Adrenal gland (tissue), 12 donors: ENCODE data around the gene SREBF2. TPM values are rescaled to one million over a fixed set of nuclear protein-coding genes. Genes with fewer than 3 reads are reported as not detected.

Experiments
- DNase-seq, 7 donors: peaks; one replicate each; pipeline ENCODE4 v3.0.0-alpha.2; 2019 to 2020
- H3K27ac ChIP-seq, 5 donors: fragments of 200-600 bp; sonication (generic) in 4 of 5; 1 replicate in 3 of 5; 2 replicates in 2 of 5; pipeline versions ENCODE4 v1.5.1 to v1.8.0; 2016 to 2020; ENCODE audit warnings: mild to moderate bottlenecking in 1 of 5
- H3K27me3 ChIP-seq: fragments of 200-600 bp; 2 replicates; pipeline ENCODE4 v1.8.0; 2021
- H3K36me3 ChIP-seq, 2 donors: fragments of 200-600 bp; replicated peaks in 1 of 2; 1 replicate in 1 of 2; 2 replicates in 1 of 2; pipeline versions ENCODE4 v1.5.1 to v1.8.0; 2018 to 2022
- H3K4me1 ChIP-seq, 2 donors: fragments of 200-600 bp; replicated peaks in 1 of 2; 1 replicate in 1 of 2; 2 replicates in 1 of 2; pipeline versions ENCODE4 v1.5.1 to v1.8.0; 2018 to 2021
- H3K4me3 ChIP-seq, 4 donors: fragments of 200-600 bp; sonication (generic) in 3 of 4; one replicate each; pipeline ENCODE4 v1.5.1; 2016 to 2018
- H3K9me3 ChIP-seq, 3 donors: fragments of 200-600 bp; sonication (generic) in 1 of 3; replicated peaks in 1 of 3; 1 replicate in 2 of 3; 2 replicates in 1 of 3; pipeline versions ENCODE4 v1.5.1 to v1.8.0; 2016 to 2021
- POLR2A ChIP-seq, 2 donors: fragments of 450-650 bp; IDR thresholded peaks; one replicate each; pipeline ENCODE4 v1.6.1; 2017; ENCODE audit warnings: antibody characterized with exemption in 2 of 2, mild to moderate bottlenecking in 2 of 2, moderate library complexity in 1 of 2
- WGBS, 4 donors: extraction: QIAGEN DNeasy Blood & Tissue Kit in 2 of 4; methylation state at CpG; one replicate each; pipeline versions ENCODE4 v1.1.5 to v1.1.7; 2013 to 2017; 5-methylcytosine and 5-hydroxymethylcytosine counted together
- intact Hi-C, 2 donors: fragments of 100-400 bp; cut with DNase I; formaldehyde crosslinking; loops; one replicate each; pipeline versions ENCODE4 v1.14.1 to v1.15.0; 2022 to 2023
- polyA plus RNA-seq, 3 donors: library from polyadenylated mRNA; stranded (reverse); fragments of 200-250 nt in 2 of 3; fragments of 350-450 nt in 1 of 3; fragmentation: Illumina TruSeq in 1 of 3; extraction: RNeasy Lipid Tissue Mini Kit (QIAGEN cat#74804) in 1 of 3; gene quantifications; one replicate each; pipeline ENCODE4 v1.2.3, GENCODE V29; 2013 to 2014
- total RNA-seq, 9 donors: library from RNA; depleted of rRNA in 4 of 9; stranded (reverse); fragments of >200 nt in 4 of 9; fragments of 120-200 nt in 1 of 9; fragmentation: NEBNext Ultra II Directional in 1 of 9; extraction: Animal tissue kit (Norgen Biotek cat#: 25700) in 1 of 9; gene quantifications; one replicate each; pipeline versions ENCODE4 v1.1.0 to v1.2.4, GENCODE V29; 2013 to 2023
- TF ChIP-seq, protein P1 (sequence below), 6 experiments: fragments of 450-650 bp in 4 of 6; fragments of 200-600 bp in 2 of 6; sonication (generic) in 1 of 6; IDR thresholded peaks; 1 replicate in 5 of 6; 2 replicates in 1 of 6; pipeline versions ENCODE4 v1.5.1 to v1.8.0; 2016 to 2021; ENCODE audit warnings: antibody characterized with exemption in 6 of 6, mild to moderate bottlenecking in 2 of 6, moderate library complexity in 1 of 6
- donor health status: healthy with polysubstance abuse.
- donor health status: Bipolar disorder and iron deficiency.
- donor health status: DM: yes; HTN: yes; CAD: no.
- donor health status: DM: no; HTN: no; CAD: no.
- donor health status: DM: no; HTN: no; CAD: no.
- donor health status: DM: yes; HTN: yes; CAD: no.

SREBF2 gene
- total and polyA plus RNA-seq, 12 donors: 67.5 to 263 (median 149) TPM

DNA sequence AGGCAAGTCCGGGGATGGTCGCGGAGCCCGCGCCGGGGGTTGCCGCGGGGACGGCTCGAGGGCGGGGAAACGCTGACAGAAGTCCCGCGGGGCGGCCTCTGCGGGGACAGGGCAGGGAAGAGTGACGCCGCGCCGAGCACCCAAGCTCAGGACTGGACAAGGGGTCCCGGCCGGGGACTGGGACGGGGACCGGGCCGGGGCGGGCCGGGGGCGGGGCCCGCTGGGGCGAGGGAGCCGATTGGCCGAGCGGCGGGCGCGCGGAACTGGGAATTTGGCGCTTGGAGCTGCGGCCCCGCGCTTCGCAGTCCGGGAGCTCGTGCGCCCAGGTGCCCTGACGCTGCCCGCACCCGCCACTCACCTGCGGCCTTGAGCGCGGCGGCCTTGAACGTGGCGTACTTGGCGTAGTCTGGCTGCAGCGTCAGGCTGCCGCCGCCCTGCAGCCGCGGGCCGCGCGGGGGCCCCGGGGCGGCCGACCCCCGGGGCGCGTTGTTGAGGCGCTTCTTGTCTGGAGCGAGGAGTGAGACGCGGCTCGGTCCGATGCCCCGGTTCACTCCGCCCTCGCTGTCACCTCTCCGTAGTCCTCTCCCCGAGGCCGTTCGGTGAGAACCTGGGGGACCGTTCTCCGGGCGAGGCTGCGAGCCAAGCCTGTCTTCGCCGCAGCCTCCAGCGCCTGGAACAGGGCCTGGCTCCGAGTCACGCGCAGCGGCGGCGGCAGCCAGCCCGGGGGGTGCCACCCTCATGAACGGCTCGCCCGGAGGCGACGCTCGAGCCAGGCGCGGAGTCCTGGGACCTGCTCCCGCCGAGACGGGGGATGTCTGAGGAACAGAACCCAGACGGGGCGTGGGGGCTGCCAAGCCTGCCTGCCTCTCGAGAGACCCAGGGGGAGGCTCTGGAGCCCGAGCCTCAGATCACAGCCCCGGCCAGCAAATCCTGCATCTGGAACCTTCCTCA, 77.4 kb downstream of the SREBF2 start:
- Histone ChIP-seq H3K9me3 (no peaks in the 10 kb centered on the region), H3K27me3 (peaks cover 9% of the 10 kb centered on the region), H3K4me1 (peaks cover 24 to 40% of the 10 kb centered on the region in 2 donors), H3K4me3 (peak overlapping the region in 1 of 4 donors; percentile 49), H3K27ac (peak overlapping the region in 4 of 5 donors; percentile 18 to 73 (median 62)), H3K36me3 (peaks cover 0 to 13% of the 10 kb centered on the region in 2 donors)
- intact Hi-C loops: no loop called here
- 3 to 5% (median 5%) methylated on average over 12 to 112 of the region's 112 CpGs; no CpG with 5 or more reads in 1 of the 4 donors for WGBS, 4 donors
- DNase-seq: peak in 6 of 7 donors; percentile 68 to 76 (median 72)
- TF ChIP-seq POLR2A (IDR thresholded peaks at IDR 0.05): no peak
- TF ChIP-seq, protein P1, sequence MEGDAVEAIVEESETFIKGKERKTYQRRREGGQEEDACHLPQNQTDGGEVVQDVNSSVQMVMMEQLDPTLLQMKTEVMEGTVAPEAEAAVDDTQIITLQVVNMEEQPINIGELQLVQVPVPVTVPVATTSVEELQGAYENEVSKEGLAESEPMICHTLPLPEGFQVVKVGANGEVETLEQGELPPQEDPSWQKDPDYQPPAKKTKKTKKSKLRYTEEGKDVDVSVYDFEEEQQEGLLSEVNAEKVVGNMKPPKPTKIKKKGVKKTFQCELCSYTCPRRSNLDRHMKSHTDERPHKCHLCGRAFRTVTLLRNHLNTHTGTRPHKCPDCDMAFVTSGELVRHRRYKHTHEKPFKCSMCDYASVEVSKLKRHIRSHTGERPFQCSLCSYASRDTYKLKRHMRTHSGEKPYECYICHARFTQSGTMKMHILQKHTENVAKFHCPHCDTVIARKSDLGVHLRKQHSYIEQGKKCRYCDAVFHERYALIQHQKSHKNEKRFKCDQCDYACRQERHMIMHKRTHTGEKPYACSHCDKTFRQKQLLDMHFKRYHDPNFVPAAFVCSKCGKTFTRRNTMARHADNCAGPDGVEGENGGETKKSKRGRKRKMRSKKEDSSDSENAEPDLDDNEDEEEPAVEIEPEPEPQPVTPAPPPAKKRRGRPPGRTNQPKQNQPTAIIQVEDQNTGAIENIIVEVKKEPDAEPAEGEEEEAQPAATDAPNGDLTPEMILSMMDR (IDR thresholded peaks at IDR 0.05): no peak

DNA sequence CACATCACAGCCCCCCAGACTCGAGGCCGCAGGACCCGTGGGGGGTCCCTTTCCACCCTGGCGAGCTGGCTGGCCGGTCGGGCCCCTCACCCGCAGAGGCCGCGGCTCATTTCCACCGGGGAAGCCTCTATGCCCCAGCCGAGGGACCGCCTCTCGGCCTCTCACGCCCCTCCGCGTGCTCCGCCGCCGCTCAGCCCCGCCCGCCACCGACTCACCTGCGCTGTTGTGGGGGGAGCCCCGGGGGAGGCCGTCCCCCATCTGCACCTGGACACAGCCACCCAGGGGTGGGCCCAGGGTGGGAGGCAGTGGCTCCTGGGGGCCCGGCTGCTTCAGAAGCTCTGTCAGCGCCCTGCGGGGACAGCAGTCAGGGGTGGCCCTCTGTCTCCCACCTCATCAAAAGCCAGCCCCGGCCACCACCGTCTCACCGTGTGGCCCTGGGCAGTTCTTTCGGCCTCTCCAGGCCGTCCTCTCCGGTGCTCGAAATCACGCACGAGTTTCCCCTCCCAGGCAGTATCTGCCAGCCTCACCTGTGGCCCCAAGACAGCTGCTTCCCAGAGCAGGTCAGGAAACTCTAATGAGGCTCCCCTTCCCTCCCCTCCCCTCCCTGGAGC, 78.2 kb downstream of the SREBF2 start:
- DNase-seq: peak in 1 of 7 donors; percentile 15
- peak overlapping the region in 3 of 5 donors; percentile 59 to 73 (median 64) for H3K27ac ChIP-seq
- H3K27me3 ChIP-seq: peaks cover 12% of the 10 kb centered on the region
- intact Hi-C loops: no loop called here
- peaks cover 0 to 6% of the 10 kb centered on the region in 2 donors for H3K36me3 ChIP-seq
- H3K4me1 ChIP-seq: peaks cover 24 to 42% of the 10 kb centered on the region in 2 donors
- no peaks in the 10 kb centered on the region for H3K9me3 ChIP-seq
- H3K4me3 ChIP-seq: peak overlapping the region in 1 of 4 donors; percentile 49
- 33 to 61% (median 46%) methylated on average over 8 to 37 of the region's 37 CpGs for WGBS, 4 donors
- TF ChIP-seq, protein P1 (IDR thresholded peaks at IDR 0.05): no peak

DNA sequence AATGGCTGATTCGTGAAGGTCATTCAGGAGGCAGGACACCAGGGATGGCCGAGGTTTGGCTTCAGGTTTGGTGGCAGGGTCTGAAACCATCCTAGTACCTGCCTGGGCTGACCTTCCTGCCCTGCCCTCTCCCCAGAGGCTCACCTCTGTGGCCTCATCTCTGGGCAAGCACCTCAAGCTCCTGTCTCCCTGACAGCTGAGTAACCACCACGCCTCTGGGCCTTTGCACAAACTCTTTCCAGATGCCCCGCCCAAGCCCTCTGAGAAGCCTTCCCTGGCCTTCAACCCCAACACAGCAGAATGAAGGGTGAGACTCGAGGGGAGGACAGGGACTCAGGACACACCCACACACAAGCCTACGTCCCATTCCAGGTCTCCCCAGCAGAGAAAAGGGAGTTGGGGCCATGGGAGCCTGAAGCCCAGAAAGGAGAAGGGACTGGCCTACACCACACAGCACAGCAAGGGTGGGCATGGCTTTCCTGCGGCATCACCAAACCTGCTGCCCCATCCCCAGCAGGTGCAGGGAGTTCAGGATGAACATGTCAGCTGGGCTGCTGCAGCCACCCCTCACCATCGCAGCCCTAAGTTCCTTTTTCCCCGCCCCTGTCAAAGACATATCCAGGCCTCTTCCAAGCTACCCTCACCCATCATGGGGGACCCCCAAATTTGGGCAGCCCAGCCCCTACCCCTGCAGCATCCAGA, 79.6 kb downstream of the SREBF2 start:
- no peak for TF ChIP-seq POLR2A (IDR thresholded peaks at IDR 0.05)
- TF ChIP-seq, protein P1 (IDR thresholded peaks at IDR 0.05): no peak
- no peaks in the 10 kb centered on the region for H3K9me3 ChIP-seq
- peak in 1 of 7 donors; percentile 20 for DNase-seq
- peak overlapping the region in 1 of 4 donors; percentile 79 for H3K4me3 ChIP-seq
- intact Hi-C loops: no loop called here
- 57 to 73% (median 65%) methylated on average over 8 to 9 of the region's 9 CpGs for WGBS, 4 donors
- H3K4me1 ChIP-seq: peaks cover 25 to 42% of the 10 kb centered on the region in 2 donors
- H3K27me3 ChIP-seq: peaks cover 12% of the 10 kb centered on the region
- H3K27ac ChIP-seq: peak overlapping the region in 2 of 5 donors; percentile 55 to 67
- H3K36me3 ChIP-seq: no peaks in the 10 kb centered on the region
